ENCODE data around the gene NLGN2.
"Not testable (repeated sequence)": the region's sequence is repeated elsewhere in the genome, so short reads cannot be mapped to it uniquely, and the experiment has no call there.

NLGN2 gene

GRCh38 chr17:7407485-7408251, at the start of gene NLGN2:
Gene NLGN2 (plus strand): TSS chr17:7407845. CDS start chr17:7408256, 411 bp downstream.
- DNase-seq (ENCODE audit: low read depth, low spot score) = no peak

DNA sequence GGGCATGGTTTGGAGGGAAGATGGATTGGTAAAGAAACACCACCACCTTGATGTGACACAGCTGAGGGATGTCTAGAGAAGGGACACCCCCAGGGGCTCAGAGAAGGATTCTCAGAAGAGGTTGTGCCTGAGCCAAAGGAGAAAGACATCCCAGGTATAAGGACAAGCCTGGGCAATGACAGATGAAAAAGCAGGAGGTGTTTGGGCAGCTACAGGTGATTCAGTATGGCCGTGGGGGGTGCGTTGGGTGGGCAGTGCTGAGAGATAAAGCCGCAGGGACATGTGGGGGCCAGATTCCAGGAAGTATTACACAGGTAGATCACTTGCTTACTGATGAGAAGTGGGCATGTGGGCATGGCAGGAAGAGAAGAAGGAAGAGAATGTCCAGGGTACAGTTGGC, 45.7 kb upstream of the NLGN2 start:
- no peak for DNase-seq (ENCODE audit: low read depth, low spot score)

DNA sequence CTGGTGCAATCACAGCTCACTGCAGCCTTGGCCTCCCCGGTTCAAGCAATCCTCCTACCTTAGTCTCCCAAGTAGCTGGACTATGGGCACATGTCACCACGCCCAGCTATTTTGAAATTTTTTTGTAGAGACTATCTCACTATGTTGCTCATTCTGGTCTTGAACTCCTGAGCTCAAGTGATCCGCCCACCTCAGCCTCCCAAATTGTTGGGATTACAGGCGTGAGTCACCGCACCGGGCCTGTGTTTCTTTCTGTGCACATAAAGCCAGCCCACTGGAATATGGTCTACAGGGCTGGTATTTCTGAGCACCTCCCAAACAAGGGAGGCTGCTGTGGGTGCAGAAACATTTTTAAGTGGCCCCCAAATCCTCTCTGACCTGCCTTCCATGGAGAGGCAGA, 44.3 kb upstream of the NLGN2 start:
- no peak for DNase-seq (ENCODE audit: low read depth, low spot score)

DNA sequence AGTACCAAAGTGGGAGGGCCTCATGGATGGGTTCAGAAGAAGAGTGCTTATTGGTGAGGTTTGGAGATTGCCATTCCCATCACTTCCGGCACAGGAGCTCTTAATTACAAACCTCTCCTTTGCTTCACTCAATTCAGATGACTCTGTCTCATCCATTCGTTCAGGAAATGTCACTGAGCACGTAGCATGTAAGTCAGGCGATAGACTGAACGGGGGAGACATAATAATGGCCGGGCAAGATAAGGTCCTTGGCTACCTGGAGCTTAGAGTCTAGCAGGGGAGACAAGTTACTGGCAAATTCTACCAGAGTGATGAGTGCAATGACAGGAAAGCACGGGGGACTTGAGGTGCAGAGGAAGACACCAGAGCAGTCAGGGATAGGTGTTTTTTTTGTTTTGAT, 41.7 kb upstream of the NLGN2 start:
- not testable (repeated sequence) for DNase-seq (ENCODE audit: low read depth, low spot score)

GRCh38 chr17:7367083-7367482, 40.6 kb upstream of the NLGN2 start:
- no peak for DNase-seq (ENCODE audit: low read depth, low spot score)

DNA sequence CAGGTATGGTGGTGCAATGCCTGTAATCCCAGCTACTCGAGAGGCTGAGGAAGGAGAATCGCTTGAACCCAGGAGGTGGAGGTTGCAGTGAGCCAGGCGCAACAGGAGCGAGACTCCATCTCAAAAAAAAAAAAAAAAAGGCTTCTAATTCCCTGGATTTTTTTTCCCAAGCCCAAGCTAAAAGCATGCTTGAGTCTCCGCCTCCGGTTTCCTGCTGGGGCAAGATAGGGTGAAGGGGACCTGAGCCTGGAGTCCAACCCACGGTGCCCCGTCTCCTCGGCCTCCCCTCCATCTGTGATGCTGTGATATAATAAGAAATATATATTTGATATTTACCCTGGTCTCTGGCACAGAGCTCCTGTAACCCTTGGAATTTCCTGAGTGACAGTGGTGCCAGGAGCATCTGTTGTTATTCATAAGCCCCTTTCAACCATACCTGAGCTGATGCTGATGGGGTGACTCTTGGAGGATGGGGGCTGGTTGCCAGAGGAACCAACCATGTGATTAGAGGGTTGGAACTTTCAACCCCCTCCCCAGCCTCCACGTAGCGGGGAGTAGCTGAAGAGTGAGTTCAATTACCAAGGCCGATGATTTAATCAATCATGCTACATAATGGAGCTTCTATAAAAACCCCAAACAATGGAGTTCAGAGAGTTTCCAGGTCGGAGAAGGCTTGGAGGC, 39.6 kb upstream of the NLGN2 start:
- no peak for DNase-seq (ENCODE audit: low read depth, low spot score)

DNA sequence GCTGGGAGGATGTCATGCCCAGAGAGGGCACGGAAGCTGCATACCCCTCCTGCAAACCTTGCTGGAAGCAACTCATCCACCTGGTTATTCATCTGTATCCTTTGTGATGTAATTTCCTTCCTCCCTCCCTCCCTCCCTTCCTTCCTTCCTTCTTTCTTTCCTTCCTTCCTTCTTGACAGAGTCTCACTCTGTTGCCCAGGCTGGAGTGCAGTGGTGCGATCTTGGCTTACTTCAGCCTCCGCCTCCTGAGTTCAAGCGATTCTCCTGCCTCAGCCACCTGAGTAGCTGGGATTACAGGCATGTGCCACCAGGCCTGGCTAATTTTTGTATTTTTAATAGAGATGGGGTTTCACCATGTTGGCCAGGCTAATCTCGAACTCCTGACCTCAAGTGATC, 39.0 kb upstream of the NLGN2 start:
- not testable (repeated sequence) for DNase-seq (ENCODE audit: low read depth, low spot score)

DNA sequence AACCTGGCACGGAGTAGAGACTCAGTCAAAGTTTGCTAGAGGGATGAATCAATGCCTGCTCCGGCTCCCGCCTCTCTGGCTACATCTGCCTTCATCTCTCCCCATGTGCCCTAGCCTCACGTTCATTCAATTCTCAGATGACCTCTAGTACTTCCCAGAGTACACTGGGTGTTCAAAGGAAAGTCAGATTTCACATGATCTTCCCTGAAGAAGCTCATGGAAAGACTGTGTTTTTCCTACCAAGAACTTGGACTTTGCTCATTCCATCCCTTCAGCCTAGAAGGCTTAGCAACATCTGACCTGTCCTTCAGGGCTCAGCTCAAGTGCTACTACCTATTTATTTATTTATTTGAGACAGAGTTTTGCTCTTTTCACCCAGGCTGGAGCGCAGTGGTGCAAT, 37.8 kb upstream of the NLGN2 start:
- DNase-seq (ENCODE audit: low read depth, low spot score) = no peak

GRCh38 chr17:7370853-7371252, 36.8 kb upstream of the NLGN2 start:
- no peak for DNase-seq (ENCODE audit: low read depth, low spot score)

DNA sequence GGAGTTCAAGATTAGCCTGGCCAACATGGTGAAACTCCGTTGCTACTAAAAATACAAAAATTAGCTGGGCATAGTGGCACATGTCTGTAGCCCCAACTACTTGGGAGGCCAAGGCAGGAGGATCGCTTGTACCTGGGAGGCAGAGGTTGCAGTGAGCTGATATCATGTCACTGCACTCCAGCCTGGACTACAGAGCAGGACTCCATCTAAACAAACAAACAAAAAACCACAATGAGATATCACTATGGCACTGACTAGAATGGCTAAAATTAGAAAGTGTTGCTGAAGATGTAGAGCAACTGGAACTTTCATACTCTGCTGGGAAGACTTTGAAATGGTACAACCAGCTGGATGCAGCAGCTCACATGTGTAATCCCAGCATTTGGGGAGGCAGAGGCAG, 33.3 kb upstream of the NLGN2 start:
- no peak for DNase-seq (ENCODE audit: low read depth, low spot score)

GRCh38 chr17:7379134-7379533, 28.5 kb upstream of the NLGN2 start:
- DNase-seq (ENCODE audit: low read depth, low spot score) = no peak

DNA sequence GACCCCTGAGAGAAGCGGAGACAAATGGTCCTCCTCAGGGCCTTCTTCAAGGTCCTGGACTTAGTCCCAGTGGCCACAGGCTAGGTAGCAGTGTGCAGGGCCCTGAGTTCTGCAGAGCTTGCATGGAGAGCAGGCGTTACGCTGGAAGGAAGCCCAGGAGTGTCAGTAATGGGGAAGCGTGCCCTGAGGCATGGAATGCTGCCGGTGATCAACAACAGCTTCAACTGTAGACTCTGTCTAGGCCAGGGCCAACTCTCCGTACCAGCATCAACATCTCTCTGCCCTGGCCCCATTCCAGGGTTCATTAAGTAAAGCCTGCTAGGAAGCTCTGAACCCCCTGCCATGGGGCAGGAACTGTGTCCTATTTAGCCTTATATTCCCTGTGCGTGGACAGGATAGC, 27.3 kb upstream of the NLGN2 start:
- DNase-seq (ENCODE audit: low read depth, low spot score) = no peak

DNA sequence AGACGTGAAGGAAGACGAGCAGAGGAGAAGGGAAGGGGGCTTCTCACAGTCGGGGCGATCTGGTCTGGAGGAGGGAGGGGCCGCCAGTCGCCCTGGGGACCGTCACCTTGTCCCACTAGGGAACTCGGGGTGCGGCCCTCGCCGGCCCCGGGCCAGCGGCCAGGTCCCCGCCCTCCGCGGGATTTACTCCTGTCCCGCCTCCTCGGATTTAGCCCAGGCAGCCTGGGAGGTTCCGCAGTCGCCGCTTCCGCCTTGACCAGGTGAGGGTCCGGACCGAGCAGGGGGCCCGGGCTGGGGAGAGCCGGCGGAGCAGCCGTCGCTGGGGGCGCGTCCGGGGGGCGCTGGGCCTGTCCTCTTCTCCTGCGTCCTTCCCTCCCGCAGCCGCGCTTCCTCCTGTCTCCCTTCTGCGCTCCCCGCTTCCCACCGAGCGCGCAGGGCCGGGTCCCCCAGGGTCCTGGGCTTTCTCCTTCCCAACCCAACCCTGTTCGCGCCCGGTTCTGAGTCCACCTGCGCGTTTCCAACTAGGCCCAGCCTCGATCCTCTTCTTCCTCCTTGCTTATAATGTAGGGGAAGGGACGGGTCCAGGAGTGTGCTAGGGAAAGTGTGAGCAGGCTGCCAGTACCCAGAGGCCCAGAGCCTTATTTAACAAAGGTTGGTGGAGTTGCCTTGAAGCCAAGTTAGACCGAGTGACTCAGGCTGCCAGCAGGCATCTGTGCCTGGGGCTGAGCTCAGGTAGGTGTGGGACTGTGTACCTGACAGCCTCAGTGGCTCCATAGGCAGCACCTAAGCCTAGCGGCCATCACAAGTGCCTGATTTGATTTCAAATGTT, 26.6 kb upstream of the NLGN2 start, which contains the start of gene TNK1:
TNK1 (plus strand) TSS at position 235 of the 829 bp plus-strand sequence. CDS start 1,838 bp downstream, outside the sequence.
- DNase-seq (ENCODE audit: low read depth, low spot score) = no peak

- DNase-seq (ENCODE audit: low read depth, low spot score) = no peak
These were observed 24.7 kb upstream of the NLGN2 start for GRCh38 chr17:7382901-7383300.

GRCh38 chr17:7383371-7383741, 24.3 kb upstream of the NLGN2 start:
- DNase-seq (ENCODE audit: low read depth, low spot score) = no peak

DNA sequence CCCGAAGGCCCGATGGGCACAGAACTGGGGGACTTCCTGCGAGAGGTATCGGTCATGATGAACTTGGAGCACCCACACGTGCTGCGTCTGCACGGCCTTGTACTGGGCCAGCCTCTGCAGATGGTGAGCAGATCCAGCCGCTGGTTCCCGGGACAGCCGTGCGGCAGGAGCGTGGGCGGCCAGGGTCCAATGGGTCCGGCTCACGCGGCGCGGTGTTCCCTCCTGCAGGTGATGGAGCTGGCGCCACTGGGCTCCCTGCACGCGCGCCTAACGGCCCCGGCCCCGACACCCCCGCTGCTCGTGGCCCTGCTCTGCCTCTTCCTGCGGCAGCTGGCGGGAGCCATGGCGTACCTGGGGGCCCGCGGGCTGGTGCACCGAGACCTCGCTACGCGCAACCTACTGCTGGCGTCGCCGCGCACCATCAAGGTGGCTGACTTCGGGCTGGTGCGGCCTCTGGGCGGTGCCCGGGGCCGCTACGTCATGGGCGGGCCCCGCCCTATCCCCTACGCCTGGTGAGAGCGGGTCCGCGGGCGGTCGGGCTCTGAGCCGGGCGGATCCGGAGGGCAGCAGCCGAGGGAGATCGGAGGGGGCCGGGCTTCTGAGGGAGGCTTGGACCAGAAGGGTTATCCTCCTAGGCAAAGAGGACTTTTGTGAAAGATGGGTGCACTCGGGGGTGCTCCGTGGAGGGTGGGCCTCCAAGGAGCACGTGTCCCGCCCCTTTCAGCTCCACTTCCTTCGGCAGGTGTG, 23.7 kb upstream of the NLGN2 start:
- DNase-seq (ENCODE audit: low read depth, low spot score) = no peak

- no peak for DNase-seq (ENCODE audit: low read depth, low spot score)
These were observed 23.1 kb upstream of the NLGN2 start for GRCh38 chr17:7384489-7385081.

DNA sequence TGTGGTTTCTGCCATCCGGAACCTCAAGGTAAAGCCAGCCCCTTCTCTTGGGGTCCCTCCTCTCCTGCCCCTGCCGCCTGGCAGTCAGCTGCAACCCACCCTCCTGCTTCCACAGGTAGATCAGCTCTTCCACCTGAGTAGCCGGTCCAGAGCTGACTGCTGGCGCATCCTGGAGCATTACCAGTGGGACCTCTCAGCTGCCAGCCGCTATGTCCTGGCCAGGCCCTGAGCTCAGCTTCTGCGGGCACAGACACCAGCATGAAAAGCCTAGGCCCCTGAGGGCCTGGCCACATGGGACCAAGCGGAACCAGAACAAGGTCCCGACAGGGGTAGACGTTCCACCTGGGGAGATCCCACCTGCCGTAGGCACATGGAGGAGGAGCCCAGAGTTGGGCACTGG, 18.8 kb upstream of the NLGN2 start:
- no peak for DNase-seq (ENCODE audit: low read depth, low spot score)

- no peak for DNase-seq (ENCODE audit: low read depth, low spot score)
These were observed 17.4 kb upstream of the NLGN2 start for GRCh38 chr17:7389924-7390910.

GRCh38 chr17:7391307-7391706, 16.3 kb upstream of the NLGN2 start:
- no peak for DNase-seq (ENCODE audit: low read depth, low spot score)
